ENCODE data around the gene AP3S1.

The AP3S1 gene

GRCh38 chr5:115854139-115854538 lies 12.4 kb downstream of the AP3S1 start (continued):
- TF ChIP-seq ZNF777 (tag by site-specific recombination; IDR thresholded peaks at IDR 0.05; ENCODE audit: borderline replicate concordance), result no peak
- TF ChIP-seq ZFP69B (tag by site-specific recombination; IDR thresholded peaks at IDR 0.05), result no peak

GRCh38 chr5:115855959-115856358 lies 14.2 kb downstream of the AP3S1 start:
- Histone ChIP-seq H3K4me1 (ENCODE audit: control insufficient read depth, insufficient read depth, low read length) (peaks cover 27% of the 10 kb centered on the region), H3K27ac (ENCODE audit: extremely low read depth, low read depth, low read length) (no peak overlapping the region), H3K9me3 (ENCODE audit: control insufficient read depth, insufficient read depth, low read depth, low read length) (no peaks in the 10 kb centered on the region), H3K36me3 (ENCODE audit: control insufficient read depth in 2 of 2, insufficient read depth in 1 of 2, low read length in 2 of 2) (no peaks in the 10 kb centered on the region), H3K4me3 (ENCODE audit: low read depth, low read length) (no peak overlapping the region)
- ChIA-PET POLR2A (no interaction called here), CTCF (no interaction called here)
- TF ChIP-seq EGR2 (tag by site-specific recombination; IDR thresholded peaks at IDR 0.05; ENCODE audit: low read depth), result no peak
- no peak for TF ChIP-seq ZNF837 (tag by site-specific recombination; IDR thresholded peaks at IDR 0.05)
- TF ChIP-seq SETDB1 (IDR thresholded peaks at IDR 0.05; ENCODE audit: insufficient read length, low read length), result no peak
- TF ChIP-seq ZNF629 (tag by site-specific recombination; IDR thresholded peaks at IDR 0.05), result no peak
- no peak for TF ChIP-seq SCRT1 (tag by site-specific recombination; IDR thresholded peaks at IDR 0.05; ENCODE audit: borderline replicate concordance)
- TF ChIP-seq ZNF664 (tag by site-specific recombination; IDR thresholded peaks at IDR 0.05), result peak; percentile 73; the same call in 1 of the 2 replicates
- TF ChIP-seq PRDM6 (tag by site-specific recombination; IDR thresholded peaks at IDR 0.05), result peak; percentile 43; the same call in 1 of the 2 replicates
- TF ChIP-seq SALL2 (tag by site-specific recombination; IDR thresholded peaks at IDR 0.05; ENCODE audit: borderline replicate concordance), result no peak

- TF ChIP-seq KLF16 (tag by site-specific recombination; IDR thresholded peaks at IDR 0.05) (no peak), ZNF664 (tag by site-specific recombination; IDR thresholded peaks at IDR 0.05) (no peak), ZNF449 (tag by site-specific recombination; IDR thresholded peaks at IDR 0.05) (no peak), ZNF169 (tag by site-specific recombination; IDR thresholded peaks at IDR 0.05) (no peak), WT1 (tag by site-specific recombination; IDR thresholded peaks at IDR 0.05) (no peak), KLF1 (tag by site-specific recombination; IDR thresholded peaks at IDR 0.05) (no peak)
- Histone ChIP-seq H3K9me3 (ENCODE audit: control insufficient read depth, insufficient read depth, low read depth, low read length) (no peaks in the 10 kb centered on the region), H3K36me3 (ENCODE audit: control insufficient read depth in 2 of 2, insufficient read depth in 1 of 2, low read length in 2 of 2) (no peaks in the 10 kb centered on the region), H3K4me3 (ENCODE audit: low read depth, low read length) (no peak overlapping the region), H3K27ac (ENCODE audit: extremely low read depth, low read depth, low read length) (no peak overlapping the region), H3K4me1 (ENCODE audit: control insufficient read depth, insufficient read depth, low read length) (peaks cover 28% of the 10 kb centered on the region)
- POLR2A ChIA-PET, result no interaction called here
- CTCF ChIA-PET, result no interaction called here
Observed at GRCh38 chr5:115857057-115857479, 15.3 kb downstream of the AP3S1 start.

GRCh38 chr5:115857626-115858349 lies 16.1 kb downstream of the AP3S1 start:
- POLR2A ChIA-PET, result no interaction called here
- Histone ChIP-seq H3K27ac (ENCODE audit: extremely low read depth, low read depth, low read length) (no peak overlapping the region), H3K4me1 (ENCODE audit: control insufficient read depth, insufficient read depth, low read length) (peaks cover 28% of the 10 kb centered on the region), H3K9me3 (ENCODE audit: control insufficient read depth, insufficient read depth, low read depth, low read length) (no peaks in the 10 kb centered on the region), H3K36me3 (ENCODE audit: control insufficient read depth in 2 of 2, insufficient read depth in 1 of 2, low read length in 2 of 2) (no peaks in the 10 kb centered on the region), H3K4me3 (ENCODE audit: low read depth, low read length) (no peak overlapping the region)
- CTCF ChIA-PET, result no interaction called here
- TF ChIP-seq ZNF146 (tag by site-specific recombination; IDR thresholded peaks at IDR 0.05) (no peak), ZNF394 (tag by site-specific recombination; IDR thresholded peaks at IDR 0.05; ENCODE audit: borderline replicate concordance) (no peak), BCL11A (tag by site-specific recombination; IDR thresholded peaks at IDR 0.05; ENCODE audit: low read depth) (no peak), ZNF211 (tag by site-specific recombination; IDR thresholded peaks at IDR 0.05; ENCODE audit: low read depth) (no peak), ZNF48 (tag by site-specific recombination; IDR thresholded peaks at IDR 0.05) (no peak), ZNF521 (tag by site-specific recombination; IDR thresholded peaks at IDR 0.05) (no peak), ZNF514 (tag by site-specific recombination; IDR thresholded peaks at IDR 0.05) (no peak), BCL6B (tag by site-specific recombination; IDR thresholded peaks at IDR 0.05) (peak; percentile 85), FEZF1 (tag by site-specific recombination; IDR thresholded peaks at IDR 0.05) (peak; percentile 77), ZNF266 (tag by site-specific recombination; IDR thresholded peaks at IDR 0.05; ENCODE audit: low read depth) (no peak), HOXA7 (CRISPR knock-in tag; IDR thresholded peaks at IDR 0.05; ENCODE audit: borderline replicate concordance) (no peak)

All from HEK293 (cell line).